Hematopoietic multipotent progenitor cell treated with erythropoietin and hydrocortisone succinate and interleukin-3 and kit ligand, for 15 days (in vitro differentiated cells): Measurements from ENCODE around the gene COL20A1.
"Not testable (repeated sequence)": the region's sequence is repeated elsewhere in the genome, so short reads cannot be mapped to it uniquely, and the experiment has no call there.

Source experiments
- DNase-seq: peaks from one replicate; pipeline ENCODE4 v3.0.0-alpha.2; 2015; ENCODE audit warnings: low spot score

COL20A1 gene

DNA sequence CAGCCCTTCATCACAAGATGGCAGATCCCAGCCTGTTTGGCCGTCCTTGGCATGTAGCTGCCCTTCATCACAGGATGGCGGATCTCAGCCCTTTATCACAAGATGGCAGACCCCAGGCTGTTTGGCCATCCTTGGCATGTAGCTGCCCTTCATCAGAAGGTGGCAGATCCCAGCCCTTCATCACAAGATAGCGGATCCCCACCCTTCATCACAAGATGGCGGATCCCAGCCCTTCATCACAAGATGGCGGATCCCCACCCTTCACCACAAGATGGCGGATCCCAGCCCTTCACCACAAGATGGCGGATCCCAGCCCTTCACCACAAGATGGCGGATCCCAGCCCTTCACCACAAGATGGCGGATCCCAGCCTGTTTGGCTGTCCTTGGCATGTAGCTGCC, 42.1 kb downstream of the COL20A1 start:
- not testable (repeated sequence) for DNase-seq

DNA sequence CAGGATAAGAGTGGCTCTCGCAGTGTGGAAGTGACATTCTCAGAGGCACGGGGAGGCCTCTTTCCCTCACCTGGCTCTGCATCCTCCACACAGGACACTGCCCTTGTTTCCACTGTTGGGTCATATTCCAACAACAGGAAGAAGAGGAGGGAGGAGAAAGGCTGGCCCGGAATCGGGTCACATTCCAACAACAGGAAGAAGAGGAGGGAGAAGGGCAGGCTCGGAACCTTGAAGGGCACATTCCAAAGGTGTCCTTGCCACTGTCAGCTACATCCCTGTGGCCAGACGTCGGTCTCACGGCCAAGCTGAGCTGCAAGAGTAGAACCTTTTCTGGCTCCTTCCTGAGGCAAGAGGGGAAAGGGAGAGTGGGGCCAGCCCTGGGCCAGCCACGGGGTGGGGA, 42.7 kb downstream of the COL20A1 start:
- no peak for DNase-seq

DNA sequence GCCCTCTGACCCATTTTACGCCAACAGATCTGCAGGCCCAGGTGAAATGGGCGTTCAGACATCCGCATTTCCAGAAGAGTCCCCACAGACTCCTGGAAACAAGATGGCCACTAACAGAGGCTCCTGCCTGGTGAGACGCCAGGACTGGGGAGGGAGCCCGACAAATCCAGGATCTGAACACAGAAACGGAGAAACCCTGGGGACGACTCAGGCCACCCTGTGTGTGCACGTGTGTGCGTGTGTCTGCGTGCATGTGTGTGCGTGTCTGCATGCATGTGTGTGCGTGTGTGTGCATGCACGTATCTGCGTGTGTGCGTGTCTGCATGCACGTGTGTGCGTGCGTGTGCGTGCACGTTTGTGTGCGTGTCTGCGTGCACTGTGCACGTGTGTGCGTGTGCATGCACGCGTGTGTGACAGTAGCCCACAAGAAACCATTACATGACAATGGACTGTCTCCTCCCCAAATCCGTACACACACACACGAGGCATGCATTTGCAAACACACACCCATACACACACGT, 43.3 kb downstream of the COL20A1 start:
- no peak for DNase-seq

DNA sequence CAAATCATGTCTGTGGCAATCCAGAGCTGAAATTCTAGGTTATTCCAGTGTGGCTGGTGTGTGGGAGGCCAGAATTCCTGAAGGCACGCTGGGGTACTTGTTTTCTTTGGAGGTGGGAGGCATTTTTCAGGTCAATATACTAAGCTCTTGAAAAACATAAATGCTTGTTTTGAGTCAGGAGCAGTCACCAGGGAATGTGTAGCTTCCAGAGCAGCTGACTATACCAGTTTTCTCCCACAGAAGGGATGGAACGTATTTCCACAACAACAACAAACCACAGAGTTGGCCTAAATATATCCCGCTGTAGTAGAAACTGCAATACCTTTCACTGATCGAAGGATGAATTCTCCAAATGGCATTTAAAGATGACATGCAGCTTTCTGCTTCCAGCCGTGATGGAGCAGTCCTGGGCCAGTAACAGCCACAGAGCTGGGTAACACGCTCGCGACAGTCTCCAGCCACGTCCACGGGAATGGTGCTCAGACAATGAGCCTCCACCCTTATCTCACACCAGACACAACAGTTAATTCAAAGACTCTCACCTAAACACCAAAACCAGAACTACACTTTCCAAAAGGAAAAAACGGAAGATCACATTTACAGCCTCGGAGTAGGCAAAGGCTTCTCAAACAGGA, 44.9 kb downstream of the COL20A1 start:
- DNase-seq = no peak

DNA sequence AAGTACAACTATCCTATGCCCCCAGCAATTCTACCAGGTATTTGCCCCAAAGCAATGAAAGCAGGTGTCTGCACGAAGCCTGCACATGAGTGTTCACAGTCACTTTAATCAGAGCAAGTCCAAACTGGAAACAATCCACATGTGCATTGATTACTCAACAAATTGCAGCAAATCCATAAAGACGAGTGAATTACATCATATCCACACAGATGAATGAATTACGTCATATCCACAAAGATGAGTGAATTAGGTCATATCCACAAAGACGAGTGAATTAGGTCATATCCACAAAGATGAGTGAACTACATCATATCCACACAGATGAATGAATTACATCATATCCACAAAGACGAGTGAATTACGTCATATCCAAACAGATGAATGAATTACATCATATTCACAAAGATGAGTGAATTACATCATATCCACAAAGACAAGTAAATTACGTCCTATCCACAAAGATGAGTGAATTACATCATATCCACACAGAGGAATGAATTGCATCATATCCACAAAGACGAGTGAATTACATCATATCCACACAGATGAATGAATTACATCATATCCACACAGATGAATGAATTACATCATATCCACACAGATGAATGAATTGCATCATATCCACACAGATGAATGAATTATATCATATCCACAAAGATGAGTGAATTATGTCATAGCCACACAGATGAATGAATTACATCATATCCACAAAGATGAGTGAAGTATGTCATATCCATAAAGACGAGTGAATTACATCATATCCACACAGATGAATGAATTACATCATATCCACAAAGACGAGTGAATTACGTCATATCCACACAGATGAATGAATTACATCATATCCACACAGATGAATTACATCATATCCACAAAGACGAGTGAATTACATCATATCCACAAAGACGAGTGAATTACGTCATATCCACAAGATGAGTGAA, 46.4 kb downstream of the COL20A1 start:
- DNase-seq = not testable (repeated sequence)

DNA sequence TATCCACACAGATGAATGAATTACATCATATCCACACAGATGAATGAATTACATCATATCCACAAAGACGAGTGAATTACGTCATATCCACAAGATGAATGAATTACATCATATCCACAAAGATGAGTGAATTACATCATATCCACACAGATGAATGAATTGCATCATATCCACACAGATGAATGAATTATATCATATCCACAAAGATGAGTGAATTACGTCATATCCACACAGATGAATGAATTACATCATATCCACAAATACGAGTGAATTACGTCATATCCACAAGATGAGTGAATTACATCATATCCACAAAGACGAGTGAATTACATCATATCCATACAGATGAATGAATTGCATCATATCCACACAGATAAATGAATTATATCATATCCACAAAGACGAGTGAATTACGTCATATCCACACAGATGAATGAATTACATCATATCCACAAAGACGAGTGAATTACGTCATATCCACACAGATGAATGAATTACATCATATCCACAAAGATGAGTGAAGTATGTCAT, 47.2 kb downstream of the COL20A1 start:
- not testable (repeated sequence) for DNase-seq

DNA sequence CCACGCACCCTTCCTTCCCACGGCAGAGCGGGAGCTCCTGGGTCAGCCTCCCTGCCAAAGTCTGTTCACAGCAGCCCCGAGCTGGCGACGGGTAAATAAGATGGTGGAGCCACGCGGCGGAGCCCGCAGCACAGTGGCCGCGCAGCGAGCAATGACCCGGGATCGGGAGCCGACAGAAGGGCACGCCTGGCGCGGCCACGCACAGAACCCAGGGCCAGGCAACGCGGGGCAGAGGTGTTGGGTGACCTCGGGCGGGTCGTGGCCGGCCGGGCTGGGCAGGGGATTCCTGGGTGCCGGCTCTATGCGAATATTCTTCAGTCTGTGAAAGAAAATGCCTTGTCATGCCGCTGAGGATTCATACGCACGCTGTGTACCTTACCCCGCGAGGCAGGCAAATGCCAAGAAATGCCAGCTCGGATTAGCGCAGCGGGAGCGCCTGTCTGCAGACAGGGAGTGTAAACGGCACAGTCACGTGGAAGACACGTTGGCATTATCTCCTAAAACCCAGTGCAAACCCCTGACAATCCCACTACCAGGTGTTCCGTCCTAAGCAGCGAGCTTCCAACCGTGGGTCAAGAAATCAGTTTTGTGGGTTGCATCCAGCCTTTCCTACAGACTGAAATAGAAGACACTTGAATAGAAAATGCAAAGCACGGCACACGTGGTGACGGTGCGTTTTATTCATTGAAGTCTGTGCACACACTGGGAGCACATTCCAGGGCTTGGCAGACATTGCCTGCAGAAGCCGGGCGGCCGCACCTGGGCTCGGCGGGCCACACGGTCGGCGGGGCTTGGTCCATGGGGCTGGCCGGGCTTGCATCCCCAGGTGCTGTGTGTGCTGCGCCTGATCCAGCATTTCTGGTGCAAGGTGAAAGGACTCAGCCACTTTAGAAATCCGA, 49.8 kb downstream of the COL20A1 start:
- DNase-seq = no peak

DNA sequence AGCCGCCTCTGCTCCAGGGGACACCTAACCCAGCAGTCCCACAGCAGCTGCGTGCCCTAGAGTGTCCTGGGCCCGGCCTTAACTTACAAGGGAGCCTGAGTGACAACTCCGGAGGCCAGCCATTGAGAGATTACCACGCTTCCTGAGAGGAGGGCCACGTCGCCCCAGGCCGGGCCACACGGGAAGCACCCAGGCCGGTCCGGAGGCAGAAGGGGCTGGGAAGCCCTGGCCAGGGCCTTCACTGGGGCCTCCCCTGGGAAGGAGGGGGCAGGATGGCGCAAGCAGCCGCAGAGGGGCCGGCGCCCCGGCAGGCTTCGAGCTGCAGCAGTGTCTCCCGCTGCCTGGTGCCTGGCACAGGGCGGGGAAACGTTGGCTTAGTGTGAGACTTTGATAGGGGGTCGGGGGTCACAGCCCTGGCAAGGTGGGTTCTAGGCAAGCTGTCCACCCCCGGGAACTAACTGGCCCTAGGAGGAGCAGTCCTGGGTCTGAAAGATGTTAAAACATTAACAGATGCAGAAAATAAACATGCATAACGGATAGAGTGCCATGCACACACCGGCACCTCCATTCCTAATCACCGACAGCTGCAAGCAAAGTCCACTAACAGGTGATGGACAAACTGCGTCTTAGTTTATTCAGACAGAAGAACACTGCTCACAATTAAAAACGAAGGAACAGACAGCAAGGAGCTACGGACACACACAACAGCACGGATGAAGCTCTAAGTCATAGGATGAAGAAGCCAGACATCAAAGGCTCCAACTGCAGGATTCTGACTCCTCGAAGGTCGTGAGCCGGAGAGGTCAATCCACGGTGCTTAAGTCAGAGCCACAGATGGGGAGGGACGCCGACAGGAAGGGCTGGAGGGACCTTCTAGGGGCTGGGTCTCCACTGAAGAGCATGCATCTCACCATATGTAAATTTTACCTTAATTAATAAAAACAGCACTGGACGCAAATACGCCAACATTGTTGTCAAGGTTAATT, 50.8 kb downstream of the COL20A1 start:
- DNase-seq = no peak

DNA sequence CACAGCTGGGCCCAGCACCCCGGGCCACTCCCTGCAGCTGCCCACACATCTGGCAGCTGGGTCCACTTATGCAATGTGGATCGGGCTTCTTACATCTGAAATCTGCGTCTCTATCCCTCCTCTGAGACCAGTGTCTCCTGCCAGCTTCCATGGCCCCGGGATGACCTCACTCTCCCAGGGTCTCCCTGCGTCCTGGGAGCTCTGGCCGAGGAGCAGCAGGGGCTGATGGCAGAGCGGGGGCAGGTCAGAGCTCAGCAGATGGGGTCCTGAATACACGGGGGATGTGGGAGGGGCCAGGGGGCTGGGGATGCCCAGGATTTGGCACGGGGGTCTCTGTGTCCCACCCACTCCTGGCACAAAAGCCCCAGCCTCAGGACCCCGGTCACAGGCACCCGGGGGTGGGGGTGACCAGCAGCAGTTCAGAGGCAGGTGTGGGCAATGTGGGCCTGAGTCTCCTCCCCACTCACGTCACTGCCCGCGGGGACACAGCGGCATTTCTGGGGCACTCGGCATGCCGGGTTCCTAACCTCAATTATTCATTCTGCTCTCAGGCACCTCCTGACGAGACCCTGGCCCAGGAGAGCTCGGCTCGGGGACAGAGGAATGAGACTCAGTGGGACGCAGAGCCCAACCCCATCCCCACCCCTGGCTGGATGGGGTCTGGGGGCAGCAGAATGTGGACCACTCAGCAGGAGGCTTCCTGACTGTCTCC, 51.8 kb downstream of the COL20A1 start:
- DNase-seq = no peak

DNA sequence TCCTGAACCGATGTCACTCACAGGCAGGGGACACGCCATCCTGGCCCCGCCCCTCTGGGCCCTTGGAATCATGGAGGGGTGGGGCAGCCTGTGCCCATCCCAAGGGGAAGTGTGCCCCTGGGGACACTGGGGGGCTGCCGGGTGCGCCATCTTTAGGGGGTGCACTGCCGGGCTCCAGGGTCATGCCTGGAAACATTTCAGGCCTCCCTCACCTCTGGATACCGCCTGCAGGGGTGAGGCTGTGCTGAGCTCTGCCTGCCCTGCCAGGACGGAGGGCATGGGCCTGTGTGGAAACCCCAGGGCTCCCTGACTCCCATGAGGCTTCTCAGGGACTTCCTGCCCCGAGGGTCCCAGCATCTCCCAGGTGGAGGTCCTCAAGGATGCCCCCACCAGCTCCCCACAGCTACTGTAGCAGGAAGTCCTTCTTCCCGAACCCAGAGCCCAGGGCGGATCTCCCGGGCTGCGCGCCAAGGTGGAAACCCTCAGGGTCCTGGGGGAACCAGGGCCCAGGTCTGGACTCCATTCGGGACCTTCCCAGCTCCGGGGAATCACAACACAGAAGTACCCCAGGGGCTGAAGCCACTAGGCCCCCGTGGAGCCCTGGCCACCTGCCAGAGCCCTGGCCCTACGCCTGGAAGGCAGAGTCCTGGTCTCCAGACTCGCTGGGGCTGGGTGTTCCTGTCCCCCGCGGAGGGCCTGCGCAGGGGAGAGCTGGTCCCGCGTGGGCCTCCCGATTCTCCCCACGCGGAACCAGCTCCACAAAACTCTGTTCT, 52.5 kb downstream of the COL20A1 start:
- no peak for DNase-seq

DNA sequence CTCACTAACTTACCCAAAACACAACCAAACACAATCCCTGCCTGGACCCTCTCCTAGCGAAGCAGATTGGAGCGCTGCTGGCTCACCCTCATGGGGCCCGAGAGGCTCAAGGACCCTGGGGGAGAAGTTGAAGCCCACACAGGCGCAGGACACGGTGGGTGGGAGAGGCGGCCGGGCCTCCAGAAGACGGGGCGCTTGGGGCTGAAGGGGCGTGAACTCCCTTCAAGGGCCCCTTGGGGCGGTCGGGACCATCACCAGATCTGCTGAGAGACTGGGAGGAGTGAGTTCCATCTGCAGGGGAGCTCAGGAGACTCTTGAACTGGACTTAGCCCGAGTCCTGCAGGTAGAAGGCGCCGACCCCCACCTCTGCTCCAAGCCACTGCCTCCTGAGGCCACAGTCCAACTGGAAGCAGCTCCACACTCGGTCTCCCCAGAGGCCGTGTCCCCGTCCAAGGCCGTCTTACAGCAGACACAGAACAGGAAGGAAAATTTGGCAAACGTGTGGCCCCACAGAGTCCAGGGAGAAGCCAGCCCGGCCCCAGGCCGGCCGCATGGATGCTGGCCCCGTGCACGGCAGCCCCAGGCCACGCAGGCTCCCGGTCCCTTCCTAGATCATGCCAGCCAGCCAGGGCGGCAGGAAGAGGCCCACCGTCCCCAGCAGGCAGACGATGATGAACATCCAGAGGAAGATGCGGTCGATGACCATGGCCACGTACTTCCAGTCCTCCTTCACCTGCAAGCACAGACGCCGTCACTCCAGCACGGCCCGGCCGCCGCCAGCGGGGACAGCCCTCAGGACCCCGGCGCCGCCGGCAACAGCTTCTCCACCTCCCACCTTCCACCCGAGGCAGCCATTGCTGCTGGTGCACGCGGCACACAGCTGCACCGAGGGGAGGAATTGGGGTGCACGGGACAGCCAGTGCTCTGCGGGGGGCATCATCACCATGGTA, 53.4 kb downstream of the COL20A1 start:
- DNase-seq = no peak

DNA sequence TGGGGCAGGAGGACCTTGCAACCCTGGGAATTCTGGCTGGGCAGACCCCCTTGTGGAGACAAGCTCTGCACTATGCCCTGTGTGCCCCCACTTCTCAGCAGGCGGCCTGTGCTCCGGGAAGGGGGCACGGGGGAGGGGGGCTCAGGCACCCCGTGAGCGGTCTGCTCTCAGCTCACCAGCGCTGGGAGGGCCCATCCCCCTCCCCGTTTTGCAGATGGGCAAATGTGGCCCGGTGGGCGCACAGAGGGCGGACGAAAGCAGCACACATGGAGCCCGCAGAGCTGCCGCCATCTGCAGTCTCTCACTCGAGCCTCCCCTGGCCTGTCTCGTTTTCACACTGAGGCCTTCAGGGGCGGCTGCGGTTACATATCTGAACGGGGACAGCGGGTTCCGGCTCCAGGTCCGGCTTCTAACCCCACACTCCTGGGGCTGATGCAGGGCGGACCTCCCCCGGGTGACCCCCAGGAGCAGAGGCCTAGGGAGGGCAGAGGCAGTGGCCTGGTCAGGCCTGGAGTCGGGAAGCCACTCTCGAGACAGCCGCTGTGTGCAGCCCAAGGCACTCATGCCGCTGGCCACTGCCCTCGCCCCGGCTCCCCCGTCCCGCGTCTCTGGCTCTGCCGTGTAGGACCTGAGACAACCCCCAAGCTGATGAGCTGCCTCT, 54.2 kb downstream of the COL20A1 start:
- no peak for DNase-seq

DNA sequence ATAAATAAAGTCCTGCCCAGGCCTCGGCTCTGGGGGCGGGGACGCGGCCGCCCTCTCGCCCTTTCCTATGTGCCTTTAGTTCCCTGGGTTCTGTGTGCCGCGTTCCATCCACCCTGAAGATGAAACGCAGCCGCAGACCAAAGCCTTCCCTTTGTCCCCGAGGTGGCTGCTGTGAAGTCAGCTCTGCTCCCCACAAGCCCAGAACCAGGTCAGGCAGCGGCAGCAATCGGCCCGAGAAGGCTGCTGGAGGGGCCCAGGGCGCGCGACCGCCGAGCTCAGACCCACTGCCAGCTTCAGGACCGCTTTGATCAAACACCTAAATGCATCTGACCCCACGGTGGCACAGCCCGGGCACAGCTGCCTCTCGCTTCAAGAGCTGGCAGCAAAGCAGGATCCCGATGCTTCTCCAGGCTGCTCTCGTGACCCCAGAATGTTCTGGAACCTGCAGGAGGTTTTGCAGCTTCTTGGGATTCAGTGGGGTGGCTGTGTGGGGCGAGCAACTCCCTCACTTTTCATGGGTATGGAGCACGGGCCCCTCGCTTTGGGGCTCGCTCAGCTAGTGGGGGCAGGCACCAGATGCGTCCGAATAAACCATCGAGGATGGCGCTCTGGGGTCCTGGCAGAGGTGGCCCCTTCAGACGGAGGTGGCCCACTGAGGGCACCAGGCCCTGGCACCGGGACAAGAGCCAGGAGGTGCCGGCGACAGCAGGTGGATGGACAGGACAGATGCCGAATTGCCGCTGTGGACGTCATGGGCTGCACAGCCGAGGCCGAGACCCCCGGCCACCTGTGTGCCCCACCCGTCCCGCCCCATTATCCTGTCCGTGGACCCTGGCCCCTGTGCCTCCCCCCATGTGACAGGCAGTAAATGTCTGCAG, 55.2 kb downstream of the COL20A1 start:
- no peak for DNase-seq

DNA sequence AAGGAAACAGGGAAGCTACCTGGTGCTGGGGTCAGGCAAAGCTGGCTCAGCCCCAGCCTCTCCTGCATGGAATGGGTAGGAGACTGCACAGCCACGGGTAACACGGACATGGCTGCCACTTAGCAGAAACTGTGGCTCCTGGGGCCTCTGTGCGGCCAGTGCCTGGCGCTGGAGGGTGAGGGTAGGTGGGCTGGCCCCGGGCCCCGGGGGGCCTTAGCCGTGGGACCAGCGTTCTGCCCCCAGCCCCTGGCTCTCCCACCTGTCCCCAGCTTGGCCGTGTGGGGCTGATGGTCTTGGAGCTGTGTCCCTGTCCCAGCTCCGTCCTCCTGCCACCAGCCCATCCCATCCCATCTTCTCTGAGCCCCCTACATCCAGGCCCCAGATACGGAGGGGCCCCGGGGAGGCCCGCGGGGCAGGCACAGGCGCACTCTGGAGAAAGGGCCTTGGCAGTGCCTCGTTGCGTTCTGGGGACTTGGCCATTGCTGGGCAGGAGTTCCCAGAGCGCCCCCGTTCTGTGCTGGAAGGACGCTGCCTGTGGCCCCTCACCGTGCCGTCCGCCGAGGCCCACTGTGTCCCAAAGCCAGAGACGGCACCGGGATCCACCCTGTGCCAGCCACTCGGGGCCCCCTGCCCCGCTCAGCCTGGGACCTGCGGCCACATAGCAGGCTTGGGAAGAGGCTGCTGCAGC, 56.0 kb downstream of the COL20A1 start:
- DNase-seq = no peak

DNA sequence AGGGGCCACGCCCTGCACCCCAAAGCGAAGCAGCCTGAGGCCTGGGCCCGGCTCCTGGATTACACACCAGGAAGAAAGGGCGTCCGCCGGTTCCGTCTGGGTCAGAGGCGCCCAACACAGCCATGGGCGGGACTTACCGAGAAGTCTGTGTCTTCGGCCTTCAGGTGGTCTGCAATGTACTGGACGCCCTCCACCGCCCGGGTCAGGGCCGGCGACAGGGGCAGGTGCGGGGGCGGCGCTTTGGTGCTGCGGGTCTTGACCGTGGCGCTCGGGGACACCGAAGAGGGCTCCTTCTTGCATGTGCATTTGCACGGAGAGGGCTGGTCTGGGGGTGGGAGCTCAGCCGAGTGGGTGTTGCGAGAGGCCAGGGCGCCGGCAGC, 56.5 kb downstream of the COL20A1 start:
- DNase-seq = no peak

DNA sequence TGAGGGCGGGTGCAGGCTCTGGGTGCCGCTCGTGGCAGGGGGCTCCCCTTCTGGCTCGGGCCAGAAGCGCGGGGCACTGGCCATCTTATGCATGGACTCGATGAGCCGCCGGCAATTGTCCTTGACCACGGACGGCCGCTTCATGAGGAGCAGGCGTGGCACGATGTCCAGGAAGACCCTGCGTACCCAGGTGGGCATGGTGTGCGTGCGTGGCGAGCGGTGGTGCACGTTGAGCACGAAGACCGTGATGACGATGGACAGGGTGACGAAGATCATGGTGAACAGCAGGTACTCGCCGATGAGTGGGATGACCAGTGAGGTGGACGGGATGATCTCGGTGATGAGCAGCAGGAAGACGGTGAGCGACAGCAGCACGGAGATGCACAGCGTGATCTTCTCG, 57.2 kb downstream of the COL20A1 start:
- no peak for DNase-seq
